BJ (cell line): Measurements from ENCODE around the gene KAZALD1. TPM values are rescaled to one million over a fixed set of nuclear protein-coding genes. Genes with fewer than 3 reads are reported as not detected.
A peak's percentile ranks its signal among the peaks of the same experiment; 100 is the strongest.

ENCODE experiments used
- CTCF ChIA-PET: fragments of 350-600 bp; formaldehyde crosslinking; extraction: SDS; loops from one replicate; lab custom pipeline; 2021; ENCODE audit warnings: antibody characterized with exemption, inconsistent platforms; lab: Yijun Ruan, JAX
- POLR2A ChIA-PET: fragments of 300-600 bp; sonication (Branson Sonifier 250); formaldehyde crosslinking; extraction: SDS; loops from one replicate; lab custom pipeline; 2021; ENCODE audit warnings: antibody characterized with exemption; lab: Charles Lee
- DNase-seq: peaks from one replicate; pipeline ENCODE4 v3.0.0-alpha.2; 2011; ENCODE audit warnings: low read depth
- H3K27me3 ChIP-seq: 2 replicates; pipeline ENCODE4 v1.6.0; 2011; ENCODE audit warnings: low read length; ENCODE audit not compliant: control insufficient read depth, insufficient read depth
- H3K36me3 ChIP-seq: 2 replicates; pipeline ENCODE4 v1.5.1; 2011; ENCODE audit warnings: low read length; ENCODE audit not compliant: control insufficient read depth, insufficient read depth
- H3K4me3 ChIP-seq: 2 replicates; pipeline ENCODE4 v1.5.1; 2011; ENCODE audit warnings: low read depth, mild to moderate bottlenecking, control low read depth, low read length
- CTCF ChIP-seq: IDR thresholded peaks from 2 replicates; pipeline ENCODE4 v1.5.1; 2011; ENCODE audit warnings: low read depth, mild to moderate bottlenecking, control low read depth, inconsistent platforms, low read length, moderate library complexity; ENCODE audit not compliant: insufficient read depth
- polyA plus RNA-seq: library from polyadenylated mRNA; depleted of rRNA; stranded (reverse); fragments of >200 nt; gene quantifications from 2 replicates; pipeline ENCODE4 v1.2.3, GENCODE V29; 2011

The KAZALD1 gene
- polyA plus RNA-seq, 1 experiment = 32.4 TPM

- Histone ChIP-seq H3K27me3 (no peaks in the 10 kb centered on the region), H3K36me3 (no peaks in the 10 kb centered on the region), H3K4me3 (peak overlapping the region; percentile 86)
- DNase-seq = no peak
- CTCF ChIA-PET = interaction anchor here (0.8 to 26.2 kb wide), 15 partner anchors 9 to 84 kb away, joined by 3 to 676 read pairs (median 7); partner anchors contain the start of genes LZTS2, PDZD7 and SFXN3
- POLR2A ChIA-PET = interaction anchor here (1.0 to 1.8 kb wide), 3 partner anchors 8 to 82 kb away, joined by 7 to 21 read pairs (median 13); no protein-coding TSS in a partner anchor
- peak; percentile 87 for TF ChIP-seq CTCF
Measured at GRCh38 chr10:101060036-101060950, 1.5 kb upstream of the KAZALD1 start.

- no peaks in the 10 kb centered on the region for H3K27me3 ChIP-seq
- peak overlapping the region; percentile 86 for H3K4me3 ChIP-seq
- H3K36me3 ChIP-seq = no peaks in the 10 kb centered on the region
- ChIA-PET CTCF (interaction anchor here (0.7 to 26.2 kb wide), 19 partner anchors 8 to 83 kb away, joined by 3 to 676 read pairs (median 5); partner anchors contain the start of genes LZTS2, PDZD7 and SFXN3), POLR2A (interaction anchor here (0.5 to 1.8 kb wide), 7 partner anchors 9 to 1683 kb away, joined by 3 to 21 read pairs (median 7); no protein-coding TSS in a partner anchor)
- TF ChIP-seq CTCF = no peak
- DNase-seq = no peak
Measured at GRCh38 chr10:101060951-101061623, 702 bp upstream of the KAZALD1 start.

GRCh38 chr10:101062232-101063049 lies 652 bp downstream of the KAZALD1 start:
- CTCF ChIA-PET = interaction anchor here (1.0 to 26.2 kb wide), 10 partner anchors 16 to 80 kb away, joined by 3 to 676 read pairs (median 18); partner anchors contain the start of genes LZTS2, PDZD7 and SFXN3

DNA sequence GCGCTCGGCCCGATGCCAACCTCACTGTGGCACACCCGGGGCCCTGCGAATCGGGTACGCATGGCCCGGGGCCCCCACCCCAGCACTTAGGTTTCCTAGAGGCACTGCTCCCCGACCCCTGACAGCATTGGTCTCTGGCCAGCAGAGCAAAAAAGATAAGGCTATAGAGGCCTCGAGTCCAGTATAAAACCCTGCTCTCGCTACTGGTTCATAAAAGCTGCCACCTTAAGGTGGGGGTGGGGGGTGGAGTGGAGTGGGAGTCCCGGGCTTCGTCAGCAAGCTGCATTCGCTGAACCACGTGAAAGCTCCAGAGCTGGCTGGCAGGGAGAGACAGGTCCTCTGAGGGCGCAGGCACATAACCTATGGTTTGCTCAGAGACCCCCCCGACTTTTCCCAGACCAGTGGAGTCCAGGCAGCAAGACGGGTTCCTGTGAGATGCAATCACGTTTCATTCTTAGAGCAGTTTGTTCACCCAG lies 1.3 kb downstream of the KAZALD1 start:
- POLR2A ChIA-PET = no interaction called here
- no peak for TF ChIP-seq CTCF

More at GRCh38 chr10:101062232-101063049, 652 bp downstream of the KAZALD1 start:
- DNase-seq = no peak
- Histone ChIP-seq H3K36me3 (no peaks in the 10 kb centered on the region), H3K4me3 (peak overlapping the region; percentile 86), H3K27me3 (no peaks in the 10 kb centered on the region)
- POLR2A ChIA-PET = interaction anchor here (1.8 kb wide), 1 partner anchor 19 kb away, joined by 13 read pairs; no protein-coding TSS in a partner anchor
- no peak; the same call in 1 of the 2 replicates for TF ChIP-seq CTCF

More for the DNA sequence above, 1.3 kb downstream of the KAZALD1 start:
- Histone ChIP-seq H3K36me3 (no peaks in the 10 kb centered on the region), H3K4me3 (peak overlapping the region; percentile 86), H3K27me3 (no peaks in the 10 kb centered on the region)
- no peak for DNase-seq
- CTCF ChIA-PET = interaction anchor here (2.3 to 26.2 kb wide), 6 partner anchors 17 to 79 kb away, joined by 9 to 676 read pairs (median 18); partner anchors contain the start of genes LZTS2, PDZD7 and SFXN3
